Right renal pelvis (tissue), 4 donors: Measurements from ENCODE around the gene HPS6. TPM values are rescaled to one million over a fixed set of nuclear protein-coding genes. Genes with fewer than 3 reads are reported as not detected.
A peak's percentile ranks its signal among the peaks of the same experiment; 100 is the strongest.

Source experiments
- DNase-seq, 4 donors: peaks; one replicate each; pipeline ENCODE4 v3.0.0-alpha.2; 2013; ENCODE audit warnings: low read depth in 4 of 4, low spot score in 3 of 4, missing footprints in 1 of 4
- polyA plus RNA-seq, 4 donors: library from polyadenylated mRNA; unstranded; fragments of 120-200 nt; gene quantifications; one replicate each; pipeline ENCODE4 v1.2.1, GENCODE V29; 2013; ENCODE audit not compliant: insufficient read length in 4 of 4

HPS6 gene
- polyA plus RNA-seq, 4 donors, result 11.1 to 15.6 (median 12.9) TPM

DNA sequence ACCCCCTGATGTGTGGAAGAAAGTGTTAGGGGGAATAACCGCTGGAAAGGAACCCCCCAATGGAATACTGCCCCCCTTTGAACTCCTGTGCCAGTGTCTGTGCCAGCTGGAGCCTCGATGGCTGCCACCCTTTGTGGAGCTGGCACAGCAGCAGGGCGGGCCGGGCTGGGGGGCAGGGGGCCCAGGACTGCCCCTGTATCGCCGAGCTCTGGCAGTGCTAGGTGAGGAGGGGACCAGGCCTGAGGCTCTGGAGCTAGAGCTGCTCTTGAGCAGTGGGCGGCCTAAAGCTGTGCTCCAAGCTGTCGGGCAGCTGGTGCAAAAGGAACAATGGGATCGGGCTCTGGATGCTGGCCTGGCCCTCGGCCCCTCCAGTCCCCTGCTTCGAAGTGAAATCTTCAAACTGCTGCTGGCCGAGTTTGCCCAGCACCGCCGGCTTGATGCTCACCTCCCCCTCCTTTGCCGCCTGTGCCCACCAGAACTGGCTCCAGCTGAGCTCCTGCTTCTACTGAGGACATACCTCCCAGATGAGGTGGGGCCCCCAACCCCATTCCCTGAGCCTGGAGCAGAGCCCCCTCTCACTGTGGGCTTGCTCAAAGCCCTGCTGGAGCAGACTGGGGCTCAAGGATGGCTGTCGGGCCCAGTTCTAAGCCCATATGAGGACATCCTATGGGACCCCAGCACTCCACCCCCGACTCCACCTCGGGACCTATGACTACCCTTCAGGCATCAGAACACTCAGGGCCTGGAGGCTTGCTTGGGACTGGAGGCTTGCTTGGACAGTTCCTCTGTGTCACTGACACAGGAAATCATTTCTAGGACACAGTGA lies 2.2 kb downstream of the HPS6 start:
- no peak for DNase-seq

DNA sequence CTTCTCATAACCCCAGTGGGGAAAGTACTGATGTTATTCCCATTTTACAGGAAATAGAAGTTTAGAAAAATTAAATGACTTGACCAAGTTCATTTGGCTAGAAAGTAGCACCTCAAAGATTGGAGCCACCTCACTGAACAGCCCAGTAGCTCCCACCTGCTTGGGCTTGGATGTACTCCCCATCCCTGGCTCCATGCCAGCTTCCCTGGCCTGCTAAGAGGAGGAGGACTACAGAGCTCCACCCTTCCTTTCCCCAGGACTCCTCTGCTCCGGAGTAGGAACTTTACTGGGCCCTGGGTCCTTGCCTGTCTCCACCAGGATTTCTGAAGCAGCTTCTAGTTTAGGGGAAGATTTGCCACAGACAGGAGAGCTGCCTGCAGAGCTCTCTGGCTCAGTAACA lies 3.1 kb downstream of the HPS6 start:
- no peak for DNase-seq

DNA sequence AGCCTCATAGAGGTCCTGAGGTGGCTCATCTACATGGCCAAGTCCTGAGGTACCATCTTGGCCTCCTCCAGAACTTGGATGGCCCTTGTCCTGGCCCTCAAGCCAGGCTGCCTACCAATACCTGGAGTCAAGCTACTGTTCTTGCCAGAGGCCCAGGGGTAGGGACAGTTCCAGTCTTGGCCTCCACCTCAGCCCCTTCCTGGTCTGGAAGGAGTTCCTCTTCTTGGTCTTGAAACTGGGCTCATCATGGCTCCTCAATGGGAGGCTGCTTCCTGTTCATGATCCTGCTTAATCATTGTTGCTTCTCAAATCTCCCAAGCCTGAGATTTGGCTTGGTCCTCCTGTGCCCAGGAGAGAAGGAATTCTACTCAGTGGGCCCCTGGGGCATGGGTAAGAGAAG lies 3.9 kb downstream of the HPS6 start:
- DNase-seq, result no peak

DNA sequence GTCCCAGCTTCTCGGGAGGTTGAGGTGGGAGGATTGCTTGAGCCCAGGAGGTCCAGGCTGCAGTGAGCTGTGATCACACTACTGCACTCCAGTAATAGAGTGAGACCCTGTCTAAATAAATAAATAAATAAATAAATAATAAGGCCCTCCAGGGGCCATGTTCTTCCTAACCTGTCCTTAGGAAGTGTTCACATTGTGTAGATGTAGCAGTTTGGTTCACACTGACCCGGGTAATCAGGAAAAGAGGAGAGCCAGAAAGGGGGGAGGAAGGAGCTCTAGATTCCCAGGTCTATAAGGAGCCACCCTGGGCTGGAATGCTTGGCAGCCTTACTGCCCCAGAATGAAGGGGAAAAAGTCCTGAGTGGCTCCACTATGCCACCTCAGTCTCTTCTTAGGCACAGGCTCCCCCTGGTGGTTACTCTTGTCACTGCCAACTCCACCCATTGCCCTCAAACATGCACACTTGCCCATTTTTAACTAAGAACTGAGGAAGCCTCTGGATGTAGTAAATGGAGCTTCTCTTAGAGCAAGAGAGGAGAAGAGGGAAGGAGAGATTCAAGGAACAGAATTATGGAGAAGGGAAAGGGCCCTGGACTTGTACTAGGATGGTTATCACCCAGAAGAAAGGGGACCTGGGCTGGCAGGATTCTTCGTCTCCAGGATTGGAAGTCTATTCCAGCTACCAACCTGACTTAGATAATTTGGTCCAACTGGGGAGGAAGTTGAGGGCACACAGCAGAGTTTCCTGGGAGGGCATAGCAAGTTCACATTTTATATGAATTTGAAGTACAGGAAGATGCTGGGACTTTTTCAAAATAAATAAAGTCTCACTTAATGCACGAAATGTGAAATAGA lies 7.8 kb downstream of the HPS6 start:
- DNase-seq, result peak in 1 of 4 donors; percentile 56

DNA sequence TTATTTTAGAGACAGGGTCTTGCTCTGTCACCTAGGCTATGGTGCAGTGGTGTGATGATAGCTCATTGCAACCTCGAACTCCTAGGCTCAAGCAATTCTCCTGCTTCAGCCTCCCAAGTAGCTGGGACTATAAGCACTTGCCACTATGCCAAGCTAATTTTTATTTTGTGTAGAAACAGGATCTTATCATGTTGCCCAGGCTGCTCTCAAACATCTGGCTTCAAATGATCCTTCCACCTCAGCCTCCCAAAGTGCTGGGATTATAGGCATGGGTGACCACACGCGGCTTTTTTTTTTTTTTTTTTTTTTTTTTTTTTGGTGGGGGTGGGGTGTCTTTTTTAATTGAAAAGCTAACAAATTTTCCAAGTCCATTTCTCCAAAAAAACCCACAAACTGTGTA lies 18.4 kb downstream of the HPS6 start:
- no peak for DNase-seq

DNA sequence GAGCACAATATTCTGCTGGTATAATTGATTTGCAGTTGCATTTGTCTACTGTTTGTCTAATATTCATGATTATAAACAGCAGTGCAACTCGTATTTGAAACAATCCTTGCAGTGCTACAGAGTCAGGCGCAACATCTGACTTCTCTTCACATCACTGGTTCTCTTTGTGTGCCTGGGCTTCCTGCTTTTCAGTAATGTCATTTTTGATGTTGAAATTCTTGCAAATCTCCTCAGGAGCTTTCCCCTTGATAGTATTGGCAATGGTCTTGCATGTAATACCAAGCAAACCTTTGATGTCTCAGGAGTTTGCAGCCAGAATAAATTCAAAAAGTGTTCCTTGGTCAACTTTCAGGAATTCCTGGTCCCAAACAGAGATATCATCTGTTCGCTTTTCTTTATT lies 20.2 kb downstream of the HPS6 start:
- DNase-seq, result no peak

DNA sequence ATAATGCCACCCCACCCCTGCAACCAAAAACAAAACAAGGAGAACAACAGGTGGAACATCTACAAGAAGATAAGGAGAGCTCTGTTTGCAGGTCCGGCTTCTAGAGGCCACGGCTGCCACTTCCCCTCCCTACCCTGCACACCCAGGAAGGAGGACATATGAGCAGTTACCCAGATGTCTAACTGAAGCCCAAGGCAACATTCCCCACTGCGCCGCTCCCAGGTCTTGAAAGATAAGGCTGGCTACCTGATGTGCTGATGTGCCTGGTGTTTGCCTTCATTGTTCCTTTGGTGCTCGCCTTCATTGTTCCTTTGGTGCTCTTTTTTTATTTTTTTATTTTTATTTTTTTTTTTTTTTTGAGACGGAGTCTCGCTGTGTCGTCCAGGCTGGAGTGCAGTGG lies 21.0 kb downstream of the HPS6 start:
- DNase-seq, result no peak

DNA sequence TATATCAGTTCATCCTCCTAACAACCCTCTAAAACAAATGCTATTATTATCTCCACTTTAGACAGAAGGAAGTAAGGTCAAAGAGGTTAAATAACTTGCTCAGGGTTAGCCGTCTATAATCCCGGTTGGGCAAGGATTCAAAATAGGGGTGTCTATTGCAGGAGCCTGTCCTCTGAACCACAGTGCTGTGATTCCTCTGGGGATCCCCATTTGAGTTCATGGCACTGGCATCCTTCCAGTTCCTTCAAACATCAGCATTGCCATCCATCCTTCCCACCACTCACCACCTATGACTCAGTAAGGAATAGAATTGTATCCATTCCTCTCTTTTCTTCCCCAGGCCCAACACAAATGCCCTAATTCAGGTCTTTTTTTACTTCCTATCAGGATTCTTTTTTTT lies 25.6 kb downstream of the HPS6 start:
- DNase-seq, result no peak

DNA sequence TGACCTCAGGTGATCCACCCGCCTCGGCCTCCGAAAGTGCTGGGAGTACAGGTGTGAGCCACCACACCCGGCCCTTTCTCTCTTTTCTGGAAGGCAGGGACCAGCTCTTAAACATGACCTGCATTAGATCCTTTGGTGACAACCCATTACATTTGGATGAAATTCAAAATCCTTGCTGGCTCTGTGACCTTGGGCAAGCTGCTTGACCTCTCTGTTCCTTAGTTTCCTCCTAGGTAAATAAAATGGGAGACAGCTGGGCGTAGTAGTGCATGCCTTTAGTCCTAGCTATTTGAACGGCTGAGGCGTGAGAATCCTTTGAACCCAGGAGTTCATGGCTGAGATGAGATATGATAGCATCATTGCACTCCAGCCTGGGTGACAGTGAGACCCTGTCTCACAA lies 31.3 kb downstream of the HPS6 start:
- DNase-seq, result no peak

DNA sequence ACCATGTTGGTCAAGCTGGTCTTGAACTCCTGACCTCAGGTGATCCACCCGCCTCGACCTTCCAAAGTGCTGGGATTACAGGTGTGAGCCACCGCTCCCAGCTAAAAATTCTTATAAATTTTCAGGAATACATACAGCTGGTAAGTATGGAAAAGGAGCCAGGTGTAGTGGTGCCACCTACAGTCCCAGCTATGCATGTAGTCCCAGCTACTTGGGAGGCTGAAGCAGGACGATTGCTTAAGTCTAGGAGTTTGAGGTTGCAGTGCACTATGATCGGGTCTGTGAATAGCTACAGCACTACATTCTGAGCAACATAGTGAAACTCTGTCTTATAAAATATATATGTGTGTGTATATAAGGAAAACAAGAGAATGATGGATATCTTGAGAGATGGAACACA lies 36.0 kb downstream of the HPS6 start:
- no peak for DNase-seq

DNA sequence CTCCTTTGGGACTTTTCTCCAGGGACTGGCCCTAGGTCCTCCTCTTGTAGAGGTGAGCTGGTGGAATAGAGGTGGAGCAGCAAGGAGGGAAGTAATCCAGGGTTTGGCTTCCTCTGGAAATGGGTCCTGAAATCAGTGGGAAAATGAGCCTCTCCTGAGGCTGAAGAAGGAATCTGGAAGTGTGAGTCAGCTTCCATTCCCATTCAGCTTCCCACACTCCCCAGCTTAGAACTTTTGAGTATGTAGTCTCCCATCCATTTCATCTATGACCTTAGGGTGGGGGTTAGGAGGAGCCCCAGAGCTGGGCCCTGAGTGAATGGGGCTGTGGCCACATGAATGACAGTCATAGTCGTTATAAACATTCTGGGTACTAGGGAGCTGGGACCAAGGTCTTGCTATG lies 37.3 kb downstream of the HPS6 start:
- no peak for DNase-seq

DNA sequence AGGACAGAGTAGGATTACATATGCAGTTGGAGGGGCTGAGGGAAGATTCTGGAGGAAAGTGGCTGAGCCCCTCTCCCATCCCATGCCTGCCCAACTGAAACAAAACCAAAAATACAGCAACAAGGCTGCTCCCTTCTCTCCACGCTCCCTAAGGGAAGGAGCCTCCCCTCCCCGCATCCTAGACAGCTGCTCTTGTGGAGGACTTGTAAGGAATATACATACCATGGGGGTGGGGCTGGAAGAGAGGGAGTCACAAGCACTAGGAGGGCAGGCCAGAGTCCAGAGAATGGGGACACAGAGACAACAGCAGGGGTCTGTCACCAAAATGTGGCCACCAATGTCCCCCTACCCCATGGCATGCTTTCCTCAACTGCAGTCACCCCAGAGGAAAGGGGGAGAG lies 41.8 kb downstream of the HPS6 start:
- no peak for DNase-seq

DNA sequence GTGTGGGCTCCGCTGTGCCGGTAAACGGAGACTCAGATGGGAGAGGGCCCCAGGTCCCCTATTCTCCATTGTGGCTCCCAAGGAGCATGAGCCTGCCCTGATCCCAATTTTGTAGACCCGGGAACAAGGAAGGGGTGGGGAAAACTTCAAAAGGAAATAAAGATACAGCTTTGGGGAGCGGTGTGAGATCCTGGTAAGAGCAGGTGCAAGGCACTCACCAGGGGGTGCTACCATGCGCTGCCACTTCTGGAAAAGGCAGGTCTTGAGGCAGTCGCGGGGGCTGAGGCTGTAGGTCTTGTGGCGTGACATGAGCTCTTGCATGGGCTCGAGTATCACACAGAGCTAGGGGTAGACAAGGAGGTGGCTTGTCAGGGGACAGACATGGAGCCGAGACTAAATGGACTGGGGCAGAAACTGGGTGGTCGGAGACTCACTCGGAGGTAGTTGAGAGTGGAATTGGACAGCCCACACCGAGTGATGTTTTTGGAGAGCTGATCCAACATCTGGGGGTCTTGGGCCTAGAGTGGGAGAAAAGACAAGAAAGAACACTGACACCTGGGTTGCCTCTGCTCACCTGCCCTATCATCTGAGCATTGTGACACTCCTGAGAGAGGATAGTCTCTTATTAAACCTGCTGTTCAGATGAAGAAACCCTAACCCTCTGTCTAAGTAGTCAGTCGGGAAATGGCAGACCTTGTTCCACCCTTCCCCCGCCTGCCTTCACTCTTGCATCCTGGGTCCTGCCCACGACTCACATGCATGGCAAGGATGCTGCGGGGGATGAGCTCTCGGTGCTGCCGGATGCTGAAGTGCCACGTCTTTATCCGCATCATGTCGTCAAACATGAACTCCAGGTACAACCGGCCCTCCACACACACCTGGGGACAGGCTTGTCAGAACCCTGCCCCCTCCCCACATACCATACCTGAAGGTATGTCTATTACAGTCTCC lies 44.3 kb downstream of the HPS6 start:
- no peak for DNase-seq

DNA sequence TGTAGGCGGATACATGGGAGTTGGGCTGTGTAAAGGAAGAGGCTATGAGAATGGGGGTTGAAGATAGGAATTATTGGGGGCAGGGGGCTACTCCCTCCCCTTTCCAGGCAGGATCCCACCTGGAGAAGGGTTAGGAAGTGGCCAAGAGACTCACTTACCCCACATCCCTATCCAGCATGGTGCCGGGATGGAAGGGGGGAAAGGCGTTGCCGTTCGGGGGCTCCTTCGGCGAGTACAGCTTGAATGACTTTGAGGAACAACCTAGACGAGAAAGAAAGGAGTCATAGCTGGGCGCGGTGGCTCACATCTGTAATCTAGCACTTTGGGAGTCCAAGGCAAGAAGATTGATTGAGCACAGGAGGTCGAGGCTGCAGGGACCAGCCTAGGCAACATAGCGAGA lies 46.1 kb downstream of the HPS6 start:
- no peak for DNase-seq

DNA sequence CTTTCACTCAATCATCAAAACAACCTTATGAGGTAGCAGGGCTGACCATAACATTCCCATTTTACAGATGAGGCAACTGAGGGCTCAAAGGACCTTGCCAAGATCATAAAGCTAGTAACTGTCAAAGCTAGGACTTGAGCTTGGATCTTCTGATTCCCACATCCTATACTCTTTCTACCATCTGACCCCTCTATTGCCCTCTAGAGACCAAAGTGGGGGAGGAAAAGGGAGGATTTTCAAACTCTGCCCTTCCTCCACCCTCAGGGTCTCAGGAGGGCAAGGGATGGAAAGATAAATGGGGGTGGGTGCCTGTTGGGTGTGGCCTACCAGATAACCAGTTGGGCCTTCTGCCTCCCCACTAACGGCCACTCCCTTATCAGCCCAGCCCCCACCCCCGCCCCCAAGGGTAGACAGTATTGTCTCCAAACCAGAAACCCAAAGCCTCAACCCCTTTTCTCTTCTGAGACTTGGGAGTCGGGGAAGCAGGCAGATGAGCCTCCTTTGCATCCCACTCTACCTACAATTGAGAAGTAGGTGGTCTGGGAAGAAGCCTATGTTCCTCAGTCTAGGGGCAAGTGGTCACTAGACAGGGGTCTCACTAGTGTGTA lies 47.2 kb downstream of the HPS6 start:
- no peak for DNase-seq

DNA sequence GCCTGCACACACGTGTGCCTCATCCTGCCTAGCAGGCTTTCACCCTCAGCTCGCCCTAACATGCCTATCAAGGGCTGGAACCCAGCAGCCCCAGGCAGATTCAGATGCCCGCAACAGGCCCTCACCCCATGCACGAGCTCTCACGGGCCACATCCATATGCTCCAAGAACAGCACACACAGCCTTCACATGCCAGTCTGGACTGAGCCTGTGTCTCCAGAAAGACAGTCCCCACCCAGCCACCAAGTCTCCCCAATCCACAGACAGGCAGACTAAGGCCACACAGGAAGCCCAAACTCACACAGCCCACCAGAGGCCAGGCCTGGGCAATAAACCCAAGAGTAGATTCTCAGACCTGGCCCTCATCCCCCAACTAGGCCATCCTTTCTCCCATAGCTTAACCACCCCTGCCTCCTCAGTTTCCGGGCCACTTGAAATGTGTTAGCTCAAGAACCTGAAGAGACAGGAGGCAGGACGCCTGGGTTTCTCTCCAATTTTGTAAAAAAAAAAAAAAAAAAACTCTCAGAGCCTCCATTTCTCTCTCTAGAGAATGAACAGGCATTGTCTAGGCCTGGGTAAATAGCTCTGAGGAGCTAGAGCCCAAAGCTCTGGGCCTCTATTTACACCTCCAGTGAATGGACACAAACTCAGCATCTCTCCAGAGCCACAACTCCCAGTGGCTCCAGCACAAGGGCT lies 48.3 kb downstream of the HPS6 start:
- no peak for DNase-seq

DNA sequence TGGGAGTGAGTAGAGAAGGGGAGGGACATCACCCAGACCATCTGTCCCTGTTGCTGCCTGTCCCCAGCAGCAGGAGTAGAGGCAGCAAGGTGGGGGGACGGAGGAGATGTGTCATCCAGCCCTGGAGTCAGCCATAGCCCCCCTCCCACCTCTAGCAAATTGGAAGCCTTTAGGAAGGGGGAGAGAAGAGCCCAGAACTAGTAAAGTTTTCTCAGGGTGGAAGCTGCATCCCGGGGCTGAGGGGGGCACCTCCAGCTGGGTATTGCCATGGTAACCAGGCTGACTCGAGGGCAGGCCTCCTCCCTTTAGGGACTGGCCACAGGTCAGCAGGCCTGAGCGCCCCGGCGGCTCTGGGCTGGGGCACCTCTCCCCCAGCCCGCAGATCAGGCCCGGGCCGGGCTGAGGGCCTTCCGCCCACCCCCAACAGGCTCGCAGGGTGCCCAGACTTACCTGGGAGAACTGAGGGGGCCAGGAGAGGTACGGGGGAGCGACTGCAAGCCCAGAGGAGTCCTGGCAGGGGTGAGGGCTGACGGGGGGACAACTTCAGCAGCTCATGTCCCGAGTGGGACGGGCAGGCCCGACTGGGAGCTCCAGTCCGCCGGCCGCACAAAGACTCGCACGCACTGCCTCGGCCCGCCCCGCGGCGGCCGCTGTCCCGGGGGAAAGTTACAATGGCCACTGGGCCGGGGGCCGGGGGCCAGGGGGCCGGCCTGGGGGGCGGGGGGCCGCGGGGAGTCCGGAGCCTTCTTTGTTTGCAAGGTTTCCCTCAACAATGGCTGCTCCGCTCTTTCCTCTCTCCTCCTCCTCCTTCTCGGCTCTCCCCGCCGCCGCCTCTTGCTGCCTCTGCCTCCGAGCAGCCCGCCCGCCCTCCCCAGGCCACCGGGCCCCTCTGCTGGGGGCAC lies 49.1 kb downstream of the HPS6 start:
- DNase-seq, result no peak

DNA sequence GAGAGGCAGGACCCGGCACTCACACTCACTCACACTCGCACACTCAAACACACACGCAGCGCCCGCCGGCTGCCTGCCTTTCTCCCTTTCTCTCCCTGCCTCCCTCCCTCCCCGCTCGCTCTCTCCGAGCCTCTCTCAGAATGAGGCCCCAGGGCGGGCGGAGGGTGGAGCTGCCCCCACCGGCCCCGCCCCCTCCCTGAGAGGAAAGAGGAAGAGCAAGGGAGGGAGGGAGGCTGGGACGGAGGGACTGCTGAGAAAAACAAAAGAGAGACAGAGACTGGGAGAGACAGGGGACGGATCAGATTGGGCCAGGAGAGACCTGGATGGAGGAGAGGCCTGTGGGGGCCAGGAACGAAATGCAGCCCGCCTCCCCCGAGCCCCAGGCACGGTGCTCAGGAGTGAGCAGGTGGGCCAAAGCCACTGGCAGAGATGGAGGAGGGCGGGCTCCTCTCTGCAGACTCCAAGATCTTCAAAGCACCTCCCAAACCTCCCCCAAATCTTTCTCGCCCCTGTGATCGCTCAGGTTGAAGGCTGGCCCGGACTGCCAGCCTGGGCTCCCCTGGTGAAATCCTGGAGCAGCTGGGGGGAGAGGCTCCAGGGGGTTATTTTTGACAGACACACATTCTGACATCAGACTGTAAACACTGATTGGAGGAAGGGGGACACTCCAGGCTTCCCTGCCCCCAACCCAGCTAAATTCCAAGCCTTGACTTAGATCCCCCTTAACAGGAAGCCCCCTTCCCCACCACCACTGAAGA lies 49.9 kb downstream of the HPS6 start:
- peak in 3 of 4 donors; percentile 78 to 87 (median 86) for DNase-seq
